Measurements from ENCODE around the gene PRKG1. TPM values are rescaled to one million over a fixed set of nuclear protein-coding genes. Genes with fewer than 3 reads are reported as not detected.
A peak's percentile ranks its signal among the peaks of the same experiment; 100 is the strongest.

The PRKG1 gene
- total and polyA plus RNA-seq, 2 donors (not counting 1 experiment from before 2014, with no cell fraction given): not detected

- no peak for DNase-seq
- H3K27ac ChIP-seq (ENCODE audit: low read length in 2 of 2): no peak overlapping the region
Measured at GRCh38 chr10:51063659-51064535, 10.4 kb upstream of the PRKG1 start.

More at GRCh38 chr10:51063659-51064535, 10.4 kb upstream of the PRKG1 start:
- TF ChIP-seq EZH2 (IDR thresholded peaks at IDR 0.05; ENCODE audit: borderline replicate concordance, insufficient read depth, low read depth, low read length, poor library complexity, severe bottlenecking) (no peak), CTCF (IDR thresholded peaks at IDR 0.05) (peak; percentile 24)
- Mint-ChIP-seq H3K4me3 (no peak overlapping the region), H3K9me3 (ENCODE audit: insufficient read depth) (no peaks in the 10 kb centered on the region), H3K27me3 (peaks cover 6% of the 10 kb centered on the region), H3K4me1 (no peaks in the 10 kb centered on the region), H3K27ac (no peak overlapping the region)
- Histone ChIP-seq H3K27me3 (replicated peaks in 1 of 4; ENCODE audit: control extremely low read depth in 1 of 4, control insufficient read depth in 3 of 4, insufficient read depth in 4 of 4, low read length in 3 of 4) (no peaks in the 10 kb centered on the region), H3K79me2 (ENCODE audit: control insufficient read depth, insufficient read depth, low read length) (no peaks in the 10 kb centered on the region), H3K4me1 (ENCODE audit: control insufficient read depth in 2 of 2, insufficient read depth in 2 of 2, low read length in 2 of 2) (no peaks in the 10 kb centered on the region), H3K4me3 (ENCODE audit: control extremely low read depth in 1 of 5, extremely low read depth in 1 of 5, insufficient read depth in 1 of 5, low read depth in 2 of 5, low read length in 4 of 5) (no peak overlapping the region), H3K9me3 (ENCODE audit: control extremely low read depth in 1 of 3, control insufficient read depth in 2 of 3, insufficient read depth in 1 of 3, low read length in 2 of 3) (no peaks in the 10 kb centered on the region), H3K36me3 (replicated peaks in 1 of 2; ENCODE audit: control extremely low read depth in 1 of 2, control insufficient read depth in 1 of 2, extremely low read depth in 1 of 2, insufficient read depth in 2 of 2, low read length in 1 of 2) (no peaks in the 10 kb centered on the region), H2AFZ (ENCODE audit: insufficient read depth, low read depth, low read length, poor library complexity, severe bottlenecking) (no peak overlapping the region), H3K4me2 (replicated peaks; ENCODE audit: low read depth, low read length, poor library complexity, severe bottlenecking) (no peak overlapping the region), H3K9ac (ENCODE audit: low read length) (no peak overlapping the region), H4K20me1 (ENCODE audit: control insufficient read depth, insufficient read depth, low read length, poor library complexity, severe bottlenecking) (no peaks in the 10 kb centered on the region)
- CTCF ChIA-PET: interaction anchor here (1.4 kb wide), 1 partner anchor 1153 kb away, joined by 4 read pairs; no protein-coding TSS in a partner anchor
- ATAC-seq (ENCODE audit: low read depth): no peak
- POLR2A ChIA-PET: no interaction called here
- intact Hi-C loops (cut with micrococcal nuclease): loop anchor here (5.0 kb wide), 1 partner anchor 1153 kb away; no protein-coding TSS in a partner anchor
- 0% methylated on average over 1 of the region's 2 CpGs for WGBS (ENCODE audit: insufficient coverage)

Measured in B cell (primary cell).